HG03139 (cell line): ENCODE measurements around the gene FAM13B.
"Not testable (repeated sequence)": the region's sequence is repeated elsewhere in the genome, so short reads cannot be mapped to it uniquely, and the experiment has no call there.

Experiments used
- ATAC-seq: cut with Tn5 transposase; IDR thresholded peaks from one replicate; pipeline ENCODE4 v1.9.1; 2021; ENCODE audit not compliant: unreplicated experiment

Gene FAM13B

GRCh38 chr5:138035605-138036537 lies 3.0 kb upstream of the FAM13B start:
- no peak for ATAC-seq

- no peak for ATAC-seq
These were observed 1.0 kb upstream of the FAM13B start for GRCh38 chr5:138033907-138034306.

- peak; percentile 9 for ATAC-seq
These were observed 518 bp upstream of the FAM13B start for GRCh38 chr5:138033386-138033808.

DNA sequence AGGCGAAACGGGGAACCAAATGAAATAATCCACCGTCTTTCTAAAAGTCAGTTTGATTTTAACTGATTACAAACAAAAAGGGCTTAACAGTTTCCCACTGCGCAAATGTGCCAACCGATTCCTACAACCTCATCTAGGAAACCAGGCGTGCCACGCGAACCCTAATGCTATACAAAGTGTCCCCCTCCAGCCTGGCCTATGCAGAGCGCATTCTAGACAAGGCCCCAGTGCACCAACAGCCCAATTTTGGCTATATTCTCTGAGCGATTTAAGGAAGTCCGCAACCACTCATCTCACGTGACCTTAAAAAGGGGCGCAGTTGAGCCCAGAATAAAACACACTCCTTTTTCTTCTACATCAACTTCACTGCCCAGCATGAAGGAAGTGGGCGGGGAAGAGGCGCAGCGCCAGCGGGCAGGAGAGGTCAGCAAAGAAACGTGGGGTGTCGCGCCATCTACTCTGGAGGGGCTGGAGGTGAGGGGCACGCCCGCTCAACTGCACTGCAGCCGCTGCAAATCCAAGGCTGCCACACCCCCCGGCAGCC lies 779 bp downstream of the FAM13B start:
- peak; percentile 46 for ATAC-seq

GRCh38 chr5:138029944-138030343 lies 2.9 kb downstream of the FAM13B start:
- no peak for ATAC-seq

DNA sequence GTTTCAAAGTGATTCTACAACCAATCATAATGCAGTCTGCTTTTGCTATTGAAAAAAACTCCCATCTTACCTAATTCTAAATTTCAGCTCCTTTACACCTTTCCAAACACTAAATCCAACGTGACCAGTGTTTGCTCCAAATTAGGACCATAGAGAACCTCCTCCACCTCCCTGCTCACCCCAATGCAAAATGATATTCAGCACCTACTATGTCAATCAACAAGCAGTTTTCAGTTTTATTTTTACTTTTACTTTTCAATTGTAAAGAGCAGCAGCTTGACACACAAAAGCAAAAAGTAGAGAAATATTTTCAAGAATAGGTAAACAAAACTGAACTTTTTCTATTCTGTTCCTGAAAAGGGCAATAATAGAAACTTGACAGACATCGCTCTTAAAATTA lies 3.4 kb downstream of the FAM13B start:
- no peak for ATAC-seq

DNA sequence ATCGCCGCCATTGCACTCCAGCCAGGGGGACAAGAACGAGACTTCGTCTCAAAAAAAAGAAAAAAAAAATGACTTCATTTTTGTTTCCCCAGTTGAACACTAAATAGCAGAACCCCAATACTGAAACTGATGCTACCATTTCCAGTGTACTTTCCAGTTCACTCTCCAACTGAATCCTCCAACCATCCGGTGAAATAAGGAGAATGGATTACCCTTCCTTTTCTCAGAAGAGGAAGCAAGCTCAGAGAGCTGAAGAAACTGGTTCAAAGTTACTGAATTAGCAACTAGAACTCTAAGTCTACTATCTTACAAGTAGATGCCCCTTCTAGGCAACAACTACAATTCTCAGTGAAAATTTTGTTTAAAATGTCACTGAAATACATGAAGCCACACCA lies 3.9 kb downstream of the FAM13B start:
- no peak for ATAC-seq

GRCh38 chr5:138028262-138028970 lies 4.5 kb downstream of the FAM13B start:
- ATAC-seq = not testable (repeated sequence)

- ATAC-seq = not testable (repeated sequence)
These were observed 6.1 kb downstream of the FAM13B start for GRCh38 chr5:138026793-138027192.

- ATAC-seq = no peak
These were observed 7.6 kb downstream of the FAM13B start for GRCh38 chr5:138025285-138025684.

DNA sequence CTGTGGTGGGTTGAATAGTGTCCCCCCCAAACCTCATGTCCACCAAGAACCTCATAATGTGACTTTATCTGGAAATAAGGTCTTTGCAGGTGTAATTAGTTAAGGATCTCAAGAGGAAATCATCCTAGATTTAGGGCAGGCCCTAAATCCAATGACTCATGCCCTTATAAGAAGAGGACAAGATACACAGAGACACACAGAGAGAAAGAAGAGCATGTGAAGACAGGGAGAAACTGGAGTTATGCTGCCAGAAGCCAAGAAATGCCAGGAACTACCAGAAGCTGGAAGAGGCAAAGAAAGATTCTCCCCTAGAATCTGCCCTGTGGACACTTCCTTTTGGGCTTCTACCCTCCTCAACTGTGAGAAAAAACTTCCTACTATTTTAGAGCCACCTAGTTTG lies 8.8 kb downstream of the FAM13B start:
- ATAC-seq = no peak

DNA sequence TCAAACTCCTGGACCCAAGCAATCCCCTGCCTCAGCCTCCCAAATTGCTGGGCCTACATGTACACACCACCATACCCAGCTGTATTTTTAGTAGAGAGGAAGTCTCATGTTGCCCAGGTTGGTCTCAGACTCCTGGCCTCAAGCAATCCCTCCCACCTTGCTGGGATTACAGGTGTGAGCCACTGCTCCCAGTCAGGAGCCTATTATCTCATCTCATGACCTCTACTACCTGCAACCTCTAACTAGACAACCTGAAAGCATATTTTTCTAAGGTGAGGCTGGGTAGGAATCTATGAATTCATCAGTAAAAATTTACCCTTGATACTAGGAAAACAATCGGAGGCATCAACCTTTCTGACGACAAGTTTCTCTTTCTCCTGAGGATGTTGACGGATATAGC lies 10.0 kb downstream of the FAM13B start:
- ATAC-seq = no peak

DNA sequence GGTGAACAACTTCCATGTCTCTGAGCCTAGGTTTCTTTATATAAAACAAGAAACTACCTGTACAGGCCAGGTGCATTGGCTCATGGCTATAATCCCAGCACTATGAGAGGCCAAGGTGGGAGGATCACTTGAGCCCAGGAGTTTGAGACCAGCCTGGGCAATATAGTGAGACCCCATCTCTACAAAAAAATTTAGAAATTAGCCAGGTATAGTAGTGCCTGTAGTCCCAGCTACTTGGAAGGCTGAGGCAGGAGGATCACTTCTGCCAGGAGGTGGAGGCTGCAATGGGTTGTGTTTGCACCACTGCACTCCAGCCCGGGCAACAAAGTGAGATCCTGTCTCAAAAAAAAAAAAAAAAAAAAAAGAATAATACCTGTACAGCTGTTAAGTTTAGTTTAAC lies 11.1 kb downstream of the FAM13B start:
- ATAC-seq = no peak

- ATAC-seq = no peak
These were observed 14.0 kb downstream of the FAM13B start for GRCh38 chr5:138018849-138019248.

DNA sequence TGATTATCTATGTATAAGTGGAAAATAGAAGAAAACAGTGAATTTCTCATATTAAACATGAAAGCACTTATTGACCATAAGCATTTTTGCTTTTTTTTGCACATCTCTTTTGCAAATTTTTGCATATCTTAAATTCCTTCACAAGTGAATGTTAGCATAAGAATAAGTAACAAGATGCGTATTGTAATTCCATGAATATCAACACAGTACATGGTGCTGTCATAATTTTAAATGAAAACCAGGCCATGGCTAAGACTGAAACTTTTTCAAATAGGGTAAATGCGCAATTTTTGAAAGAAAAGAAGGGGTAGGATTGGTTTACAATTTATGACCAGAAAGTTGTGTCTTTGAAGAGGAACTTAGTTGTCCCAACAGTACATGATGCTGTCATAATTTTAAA lies 17.0 kb downstream of the FAM13B start:
- ATAC-seq = no peak

DNA sequence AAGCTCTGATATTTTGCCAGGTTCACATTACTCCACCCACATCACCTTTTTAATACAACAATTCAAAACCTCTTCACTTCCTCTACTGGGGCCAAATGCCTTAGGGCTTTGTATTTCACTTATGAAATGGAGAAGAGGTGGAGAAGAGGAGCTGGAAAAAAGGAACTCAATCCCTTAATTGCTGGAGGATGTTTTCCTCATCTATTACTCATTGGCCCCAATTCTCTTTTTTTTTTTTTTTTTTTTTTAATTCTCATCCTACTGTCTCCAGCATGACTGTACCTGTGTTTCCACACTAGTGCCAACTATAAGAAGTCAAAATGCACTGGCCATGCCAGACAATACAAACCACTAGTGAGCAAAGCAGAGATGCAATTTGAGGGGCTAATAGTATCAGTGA lies 20.9 kb downstream of the FAM13B start:
- ATAC-seq = no peak

- ATAC-seq = no peak
These were observed 32.7 kb downstream of the FAM13B start for GRCh38 chr5:138000102-138000723.

- ATAC-seq = peak; percentile 69
These were observed 35.1 kb downstream of the FAM13B start for GRCh38 chr5:137997726-137998213.

DNA sequence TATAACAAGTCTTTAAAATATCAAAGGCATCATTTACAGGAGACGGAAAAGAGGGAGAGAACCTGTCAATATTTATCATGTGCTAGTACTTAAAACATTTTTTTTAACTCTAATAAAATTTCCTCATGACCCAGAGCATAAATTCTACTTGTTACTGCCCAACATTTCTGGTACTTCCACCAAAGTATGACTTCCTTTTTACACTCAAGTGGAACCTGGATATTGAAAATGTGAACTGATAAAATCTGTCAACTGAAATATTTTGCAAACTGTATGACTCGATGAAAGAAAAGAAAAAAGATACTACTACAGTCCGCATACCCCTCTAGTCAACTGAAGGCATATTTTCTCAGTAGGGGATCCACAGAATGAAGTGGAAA lies 37.1 kb downstream of the FAM13B start:
- no peak for ATAC-seq

GRCh38 chr5:137995077-137995748 lies 37.7 kb downstream of the FAM13B start:
- ATAC-seq = no peak

- ATAC-seq = no peak
These were observed 38.3 kb downstream of the FAM13B start for GRCh38 chr5:137994556-137994955.
